Sigmoid colon (tissue), 7 donors: ENCODE data around the gene ARF6. TPM values are rescaled to one million over a fixed set of nuclear protein-coding genes. Genes with fewer than 3 reads are reported as not detected.

Source experiments
- DNase-seq: peaks from one replicate; pipeline ENCODE4 v3.0.0-alpha.2; 2019
- H3K27ac ChIP-seq, 4 donors: fragments of 200-600 bp; sonication (generic); one replicate each; pipeline ENCODE4 v1.5.1; 2016 to 2019; ENCODE audit warnings: mild to moderate bottlenecking in 1 of 4
- H3K27me3 ChIP-seq, 3 donors: fragments of 200-600 bp; sonication (generic); one replicate each; pipeline ENCODE4 v1.5.1; 2019; ENCODE audit warnings: mild to moderate bottlenecking in 1 of 3
- H3K36me3 ChIP-seq, 4 donors: fragments of 200-600 bp; sonication (generic); one replicate each; pipeline ENCODE4 v1.5.1; 2016 to 2019
- H3K4me1 ChIP-seq, 4 donors: fragments of 200-600 bp; sonication (generic); one replicate each; pipeline ENCODE4 v1.5.1; 2017 to 2019
- H3K4me3 ChIP-seq, 4 donors: fragments of 200-600 bp; sonication (generic); one replicate each; pipeline ENCODE4 v1.5.1; 2017 to 2019; ENCODE audit warnings: mild to moderate bottlenecking in 2 of 4, moderate library complexity in 1 of 4
- H3K9me3 ChIP-seq, 4 donors: fragments of 200-600 bp in 3 of 4; sonication (generic) in 3 of 4; one replicate each; pipeline versions ENCODE4 v1.5.1 to v1.6.1; 2013 to 2019
- EP300 ChIP-seq, 4 donors: sonication (generic); formaldehyde crosslinking; IDR thresholded peaks; one replicate each; pipeline ENCODE4 v1.6.1; 2017; ENCODE audit warnings: antibody characterized with exemption in 4 of 4
- POLR2A ChIP-seq, 2 donors: fragments of 450-650 bp; IDR thresholded peaks; one replicate each; pipeline ENCODE4 v1.6.1; 2016; ENCODE audit warnings: antibody characterized with exemption in 2 of 2, mild to moderate bottlenecking in 2 of 2, moderate library complexity in 2 of 2
- POLR2AphosphoS5 ChIP-seq, 4 donors: sonication (generic); formaldehyde crosslinking; IDR thresholded peaks; one replicate each; pipeline ENCODE4 v1.6.1; 2017; ENCODE audit warnings: antibody characterized with exemption in 4 of 4
- WGBS, 2 donors: extraction: QIAGEN DNeasy Blood & Tissue Kit; methylation state at CpG; one replicate each; pipeline ENCODE4 v1.1.7; 2013; 5-methylcytosine and 5-hydroxymethylcytosine counted together
- intact Hi-C: fragments of 100-400 bp; cut with DNase I; formaldehyde crosslinking; loops from one replicate; pipeline ENCODE4 v1.15.1; 2023
- polyA plus RNA-seq, 3 donors: library from polyadenylated mRNA; stranded (reverse); fragments of 200-250 nt; gene quantifications; one replicate each; pipeline ENCODE4 v1.2.3, GENCODE V29; 2013
- total RNA-seq, 4 donors: library from RNA; depleted of rRNA; stranded (reverse); fragments of >200 nt; gene quantifications; one replicate each; pipeline ENCODE4 v1.1.0, GENCODE V29; 2016
- TF ChIP-seq, protein P1 (sequence below), 4 experiments: fragments of 450-650 bp in 3 of 4; fragments of 200-600 bp in 1 of 4; IDR thresholded peaks; one replicate each; pipeline ENCODE4 v1.5.1; 2016 to 2019; ENCODE audit warnings: antibody characterized with exemption in 4 of 4, mild to moderate bottlenecking in 3 of 4, moderate library complexity in 2 of 4
- donor health status: healthy with polysubstance abuse.
- donor health status: Bipolar disorder and iron deficiency.
- donor health status: healthy.

The ARF6 gene
- total and polyA plus RNA-seq, 7 donors: 33.8 to 117 (median 45.6) TPM

DNA sequence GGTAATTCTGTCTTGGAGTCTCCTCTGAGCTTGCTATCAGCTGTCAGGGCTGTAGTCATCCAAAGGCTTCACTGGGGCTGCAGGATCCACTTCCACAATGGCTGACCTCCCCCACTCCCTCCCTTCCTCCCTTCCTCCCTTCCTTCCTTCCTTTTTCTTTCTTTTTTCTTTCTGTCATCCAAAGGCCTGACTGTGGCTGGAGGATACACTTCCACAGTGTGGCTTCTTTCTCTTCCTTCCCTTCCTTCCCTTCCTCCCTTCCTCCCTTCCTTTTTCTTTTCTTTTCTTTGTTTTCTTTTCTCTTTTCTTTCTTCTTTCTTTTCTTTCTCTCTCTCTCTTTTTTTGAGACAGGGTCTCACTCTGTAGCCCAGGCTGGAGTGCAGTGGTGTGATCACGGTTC lies 30.6 kb downstream of the ARF6 start:
- Histone ChIP-seq H3K27ac (no peak overlapping the region), H3K36me3 (no peaks in the 10 kb centered on the region), H3K4me3 (no peak overlapping the region), H3K27me3 (no peaks in the 10 kb centered on the region), H3K9me3 (no peaks in the 10 kb centered on the region), H3K4me1 (no peaks in the 10 kb centered on the region)
- no peak for DNase-seq
- TF ChIP-seq, protein P1, sequence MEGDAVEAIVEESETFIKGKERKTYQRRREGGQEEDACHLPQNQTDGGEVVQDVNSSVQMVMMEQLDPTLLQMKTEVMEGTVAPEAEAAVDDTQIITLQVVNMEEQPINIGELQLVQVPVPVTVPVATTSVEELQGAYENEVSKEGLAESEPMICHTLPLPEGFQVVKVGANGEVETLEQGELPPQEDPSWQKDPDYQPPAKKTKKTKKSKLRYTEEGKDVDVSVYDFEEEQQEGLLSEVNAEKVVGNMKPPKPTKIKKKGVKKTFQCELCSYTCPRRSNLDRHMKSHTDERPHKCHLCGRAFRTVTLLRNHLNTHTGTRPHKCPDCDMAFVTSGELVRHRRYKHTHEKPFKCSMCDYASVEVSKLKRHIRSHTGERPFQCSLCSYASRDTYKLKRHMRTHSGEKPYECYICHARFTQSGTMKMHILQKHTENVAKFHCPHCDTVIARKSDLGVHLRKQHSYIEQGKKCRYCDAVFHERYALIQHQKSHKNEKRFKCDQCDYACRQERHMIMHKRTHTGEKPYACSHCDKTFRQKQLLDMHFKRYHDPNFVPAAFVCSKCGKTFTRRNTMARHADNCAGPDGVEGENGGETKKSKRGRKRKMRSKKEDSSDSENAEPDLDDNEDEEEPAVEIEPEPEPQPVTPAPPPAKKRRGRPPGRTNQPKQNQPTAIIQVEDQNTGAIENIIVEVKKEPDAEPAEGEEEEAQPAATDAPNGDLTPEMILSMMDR (IDR thresholded peaks at IDR 0.05): no peak
- TF ChIP-seq POLR2A (IDR thresholded peaks at IDR 0.05) (no peak), EP300 (IDR thresholded peaks at IDR 0.05) (no peak), POLR2AphosphoS5 (IDR thresholded peaks at IDR 0.05) (no peak)
- intact Hi-C loops: no loop called here
- WGBS, 2 donors: 94 to 99% methylated on average over 1 of the region's 1 CpG

DNA sequence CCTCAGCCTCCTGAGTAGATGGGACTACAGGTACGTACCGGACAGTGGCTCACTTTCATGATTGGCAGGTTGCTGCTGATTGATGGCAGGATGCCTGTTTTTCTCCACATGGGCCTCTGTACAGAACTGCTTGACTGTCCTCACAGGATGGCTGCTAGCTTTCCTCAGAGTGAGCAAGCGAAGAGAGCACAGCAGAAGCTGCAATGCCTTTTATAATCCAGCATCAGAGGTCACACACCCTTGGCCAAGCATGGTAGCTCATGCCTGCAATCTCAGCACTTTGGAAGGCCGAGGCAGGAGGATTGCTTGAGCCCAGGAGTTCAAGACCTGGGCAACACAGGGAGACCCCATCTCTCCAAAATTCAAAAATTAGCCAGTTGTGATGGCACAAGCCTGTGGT lies 31.0 kb downstream of the ARF6 start:
- H3K4me1 ChIP-seq: no peaks in the 10 kb centered on the region
- H3K27me3 ChIP-seq: no peaks in the 10 kb centered on the region
- H3K9me3 ChIP-seq: no peaks in the 10 kb centered on the region
- DNase-seq: no peak
- H3K27ac ChIP-seq: no peak overlapping the region
- intact Hi-C loops: no loop called here
- no peak for TF ChIP-seq POLR2A (IDR thresholded peaks at IDR 0.05)
- TF ChIP-seq, protein P1 (IDR thresholded peaks at IDR 0.05): no peak
- 86 to 96% methylated on average over 4 of the region's 4 CpGs for WGBS, 2 donors
- no peaks in the 10 kb centered on the region for H3K36me3 ChIP-seq
- H3K4me3 ChIP-seq: no peak overlapping the region

DNA sequence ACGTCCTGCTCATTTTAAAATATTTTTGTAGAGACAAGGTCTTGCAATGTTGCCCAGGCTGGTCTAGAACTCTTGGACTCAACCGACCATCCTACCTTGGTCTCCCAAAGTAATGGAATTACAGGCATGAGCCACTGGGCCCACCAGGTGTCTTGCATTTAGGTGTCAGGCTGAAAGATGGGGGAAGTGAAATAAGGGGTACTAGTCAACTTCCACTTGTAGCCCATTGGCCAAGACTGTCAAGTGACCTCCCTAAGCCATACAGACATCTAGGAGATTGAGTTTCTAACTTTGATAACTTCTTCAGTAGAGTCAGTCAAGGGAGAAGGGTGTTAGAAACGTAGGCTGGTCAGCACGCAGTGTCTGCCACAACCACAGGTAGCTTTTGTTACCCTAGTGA lies 32.0 kb downstream of the ARF6 start:
- no peaks in the 10 kb centered on the region for H3K27me3 ChIP-seq
- H3K27ac ChIP-seq: no peak overlapping the region
- no peak for TF ChIP-seq EP300 (IDR thresholded peaks at IDR 0.05)
- no peak for TF ChIP-seq POLR2AphosphoS5 (IDR thresholded peaks at IDR 0.05)
- DNase-seq: no peak
- H3K36me3 ChIP-seq: no peaks in the 10 kb centered on the region
- intact Hi-C loops: no loop called here
- WGBS, 2 donors: 89 to 97% methylated on average over 4 of the region's 4 CpGs
- no peak overlapping the region for H3K4me3 ChIP-seq
- no peaks in the 10 kb centered on the region for H3K9me3 ChIP-seq
- no peaks in the 10 kb centered on the region for H3K4me1 ChIP-seq

DNA sequence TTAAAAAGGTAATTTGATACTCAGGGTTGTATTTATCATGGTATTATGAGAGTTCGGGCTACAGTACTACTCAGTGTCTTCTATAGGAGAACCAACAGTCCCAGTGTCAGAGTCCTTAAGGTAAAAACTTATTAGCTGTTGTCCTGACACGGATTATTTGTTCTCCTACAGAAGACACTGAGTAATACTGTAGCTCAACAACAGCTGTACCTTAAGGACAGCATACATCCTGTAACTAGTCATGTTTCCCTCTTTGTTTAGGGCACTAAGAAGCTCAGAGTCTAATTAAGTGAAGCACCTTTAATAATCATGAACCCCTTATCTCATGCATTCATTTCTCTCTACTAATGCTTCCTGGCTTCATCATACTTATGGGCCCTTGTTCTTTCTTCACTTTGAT lies 33.9 kb downstream of the ARF6 start:
- H3K36me3 ChIP-seq: no peaks in the 10 kb centered on the region
- WGBS, 2 donors: 84 to 95% methylated on average over 2 of the region's 2 CpGs
- no peak overlapping the region for H3K4me3 ChIP-seq
- TF ChIP-seq EP300 (IDR thresholded peaks at IDR 0.05): no peak
- no peak for TF ChIP-seq POLR2AphosphoS5 (IDR thresholded peaks at IDR 0.05)
- TF ChIP-seq, protein P1 (IDR thresholded peaks at IDR 0.05): no peak
- no peak for TF ChIP-seq POLR2A (IDR thresholded peaks at IDR 0.05)
- no peak for DNase-seq
- intact Hi-C loops: no loop called here
- H3K27me3 ChIP-seq: no peaks in the 10 kb centered on the region
- no peaks in the 10 kb centered on the region for H3K9me3 ChIP-seq
- no peaks in the 10 kb centered on the region for H3K4me1 ChIP-seq
- H3K27ac ChIP-seq: no peak overlapping the region

DNA sequence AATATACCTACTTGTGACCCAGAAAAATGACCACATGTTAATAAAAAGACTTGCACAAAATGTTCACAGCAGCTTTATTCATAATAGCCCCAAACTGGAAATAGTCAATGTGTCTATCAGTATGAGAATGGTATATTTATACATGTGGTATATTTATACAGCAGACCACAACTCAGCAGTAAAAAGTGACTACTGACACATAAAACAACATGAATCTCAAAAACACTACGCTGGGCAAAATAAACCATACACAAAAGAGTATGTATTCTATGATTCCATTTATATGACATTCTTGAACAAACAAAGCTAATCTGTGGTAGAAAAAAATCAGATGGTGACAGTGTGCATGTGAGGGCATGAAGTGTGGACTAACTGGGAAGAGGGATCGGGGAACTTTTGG lies 35.1 kb downstream of the ARF6 start:
- Histone ChIP-seq H3K4me3 (no peak overlapping the region), H3K9me3 (no peaks in the 10 kb centered on the region), H3K36me3 (no peaks in the 10 kb centered on the region), H3K27me3 (no peaks in the 10 kb centered on the region), H3K4me1 (no peaks in the 10 kb centered on the region), H3K27ac (no peak overlapping the region)
- DNase-seq: no peak
- intact Hi-C loops: no loop called here
- WGBS, 2 donors: 21 to 68% methylated on average over 2 of the region's 2 CpGs
- TF ChIP-seq POLR2A (IDR thresholded peaks at IDR 0.05) (no peak), POLR2AphosphoS5 (IDR thresholded peaks at IDR 0.05) (no peak), EP300 (IDR thresholded peaks at IDR 0.05) (no peak)
- TF ChIP-seq, protein P1 (IDR thresholded peaks at IDR 0.05): no peak
